Endothelial cell of umbilical vein (primary cell): Measurements from ENCODE around the gene AGMO.

Experiments used
- CTCF ChIP-seq, 2 donors: IDR thresholded peaks; 1 replicate in 1 of 2; 2 replicates in 1 of 2; pipeline ENCODE4 v1.5.1; 2011; ENCODE audit warnings: low read length in 2 of 2, mild to moderate bottlenecking in 2 of 2, moderate library complexity in 2 of 2, control low read depth in 1 of 2, inconsistent platforms in 1 of 2, low read depth in 1 of 2; ENCODE audit not compliant: insufficient read depth in 1 of 2; ENCODE audit errors: extremely low read depth in 1 of 2
- MYC ChIP-seq: IDR thresholded peaks from one replicate; pipeline ENCODE4 v1.6.1; 2011; ENCODE audit warnings: mild to moderate bottlenecking, low read depth, low read length
- POLR2A ChIP-seq: IDR thresholded peaks from 2 replicates; pipeline ENCODE4 v1.6.1; 2012; ENCODE audit warnings: low read depth, mild to moderate bottlenecking, control low read depth, low read length

GRCh38 chr7:15234431-15234830 lies 327.4 kb downstream of the AGMO start:
- TF ChIP-seq POLR2A (no peak), MYC (no peak), CTCF (IDR thresholded peaks at IDR 0.05; ENCODE audit: extremely low read depth in 1 of 2, insufficient read depth in 1 of 2, low read depth in 1 of 2, low read length in 2 of 2) (no peak)
